Activated naive CD4-positive, alpha-beta T cell treated with anti-CD3 and anti-CD28 coated beads for 36 hours (primary cell): Measurements from ENCODE around the gene WDR7. TPM values are rescaled to one million over a fixed set of nuclear protein-coding genes. Genes with fewer than 3 reads are reported as not detected.

Source experiments
- CTCF ChIA-PET: fragments of 350-600 bp; sonication (Branson Sonifier 250); formaldehyde crosslinking; loops from one replicate; lab custom pipeline; 2021; ENCODE audit warnings: antibody characterized with exemption; lab: Charles Lee
- DNase-seq: peaks from one replicate; pipeline ENCODE4 v3.0.0-alpha.2; 2020
- H3K27ac Mint-ChIP-seq: one replicate; pipeline ENCODE4 v1.8.0; 2021; ENCODE audit warnings: mild to moderate bottlenecking, mixed read lengths
- H3K27me3 Mint-ChIP-seq: one replicate; pipeline ENCODE4 v1.8.0; 2021; ENCODE audit warnings: low read depth, mixed read lengths
- H3K36me3 Mint-ChIP-seq: one replicate; pipeline ENCODE4 v1.8.0; 2021; ENCODE audit warnings: low read depth, mixed read lengths
- H3K4me1 Mint-ChIP-seq: one replicate; pipeline ENCODE4 v1.8.0; 2021; ENCODE audit warnings: low read depth, mixed read lengths
- H3K4me3 Mint-ChIP-seq: one replicate; pipeline ENCODE4 v1.8.0; 2021; ENCODE audit warnings: mild to moderate bottlenecking, moderate library complexity, mixed read lengths
- H3K9me3 Mint-ChIP-seq: one replicate; pipeline ENCODE4 v1.8.0; 2021; ENCODE audit warnings: mixed read lengths
- intact Hi-C: fragments of 100-400 bp; cut with micrococcal nuclease; formaldehyde crosslinking; loops from one replicate; pipeline ENCODE4 v1.15.1; 2023
- total RNA-seq, 2 experiments: library from RNA; stranded (reverse); gene quantifications; one replicate each; pipeline ENCODE4 v1.2.3, GENCODE V29; 2021

Gene WDR7
- total RNA-seq, 2 experiments from 2014 or later: 17.3 to 19.5 TPM

DNA sequence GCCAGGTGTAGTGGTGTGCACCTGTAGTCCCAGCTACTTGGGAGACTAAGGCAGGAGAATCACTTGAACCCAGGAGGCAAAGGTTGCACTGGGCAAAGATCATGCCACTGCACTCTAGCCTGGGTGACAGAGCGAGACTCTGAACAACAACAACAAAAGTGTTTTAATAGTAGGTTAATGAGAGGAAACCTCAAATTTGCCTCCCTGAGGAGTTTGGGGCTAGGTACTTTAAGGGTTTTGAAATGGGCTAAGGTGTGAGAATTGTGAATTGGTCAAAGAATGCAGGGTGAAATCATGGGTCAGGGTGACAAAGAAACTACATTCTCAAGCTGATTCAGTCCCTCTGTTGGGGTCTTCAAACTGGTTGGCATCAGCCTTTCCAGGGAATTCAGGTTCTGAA is 435.0 kb downstream of the WDR7 start:
- no peaks in the 10 kb centered on the region for H3K9me3 Mint-ChIP-seq
- no peak for DNase-seq
- H3K4me1 Mint-ChIP-seq: peaks cover 6% of the 10 kb centered on the region
- CTCF ChIA-PET: interaction anchor here (0.6 kb wide), 1 partner anchor 627 kb away, joined by 3 read pairs; no protein-coding TSS in a partner anchor
- H3K27me3 Mint-ChIP-seq: peaks cover 26% of the 10 kb centered on the region
- no peak overlapping the region for H3K4me3 Mint-ChIP-seq
- H3K36me3 Mint-ChIP-seq: no peaks in the 10 kb centered on the region
- H3K27ac Mint-ChIP-seq: no peak overlapping the region
- intact Hi-C loops: no loop called here

Other genes with a start within 250 kb of the WDR7 start
- gene TXNL1, start 12.8 kb upstream of the WDR7 start, total RNA-seq: 10 to 100 TPM; 64.1 to 68.6 TPM